HL-60/S4 treated with retinoic acid at 250 ng/mL for 4 days and 3 days (cell line): ENCODE measurements around the gene LRRC10.

Source experiments
- in situ Hi-C: fragments of 300-500 bp; cut with MboI; formaldehyde crosslinking; loops from 2 replicates; pipeline ENCODE4 v1.7.0; 2022; ENCODE audit warnings: low sequenced_read_pairs

The LRRC10 gene, protein sequence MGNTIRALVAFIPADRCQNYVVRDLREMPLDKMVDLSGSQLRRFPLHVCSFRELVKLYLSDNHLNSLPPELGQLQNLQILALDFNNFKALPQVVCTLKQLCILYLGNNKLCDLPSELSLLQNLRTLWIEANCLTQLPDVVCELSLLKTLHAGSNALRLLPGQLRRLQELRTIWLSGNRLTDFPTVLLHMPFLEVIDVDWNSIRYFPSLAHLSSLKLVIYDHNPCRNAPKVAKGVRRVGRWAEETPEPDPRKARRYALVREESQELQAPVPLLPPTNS

DNA sequence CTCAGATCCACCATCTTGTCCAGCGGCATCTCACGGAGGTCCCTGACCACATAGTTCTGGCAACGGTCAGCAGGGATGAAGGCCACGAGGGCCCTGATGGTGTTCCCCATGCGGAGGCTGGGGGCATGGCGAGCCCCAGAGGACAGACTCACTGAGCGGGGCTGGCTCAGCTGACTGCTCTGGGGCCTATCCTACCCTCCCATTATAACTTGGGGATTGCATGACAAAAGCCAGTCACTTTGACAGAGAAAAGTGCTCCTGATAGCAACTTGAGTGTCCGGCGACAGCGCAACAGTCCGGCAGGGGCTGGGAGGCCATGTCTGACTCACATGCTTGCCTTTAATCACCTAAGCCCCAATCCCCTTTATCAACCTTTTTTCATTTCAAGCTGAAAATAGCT is at the start of gene LRRC10:
Gene LRRC10, minus strand, starts transcription at position 179 of the 400 bp plus-strand sequence. Its CDS starts 69 bp downstream, at position 110.
- in situ Hi-C loops: no loop called here

DNA sequence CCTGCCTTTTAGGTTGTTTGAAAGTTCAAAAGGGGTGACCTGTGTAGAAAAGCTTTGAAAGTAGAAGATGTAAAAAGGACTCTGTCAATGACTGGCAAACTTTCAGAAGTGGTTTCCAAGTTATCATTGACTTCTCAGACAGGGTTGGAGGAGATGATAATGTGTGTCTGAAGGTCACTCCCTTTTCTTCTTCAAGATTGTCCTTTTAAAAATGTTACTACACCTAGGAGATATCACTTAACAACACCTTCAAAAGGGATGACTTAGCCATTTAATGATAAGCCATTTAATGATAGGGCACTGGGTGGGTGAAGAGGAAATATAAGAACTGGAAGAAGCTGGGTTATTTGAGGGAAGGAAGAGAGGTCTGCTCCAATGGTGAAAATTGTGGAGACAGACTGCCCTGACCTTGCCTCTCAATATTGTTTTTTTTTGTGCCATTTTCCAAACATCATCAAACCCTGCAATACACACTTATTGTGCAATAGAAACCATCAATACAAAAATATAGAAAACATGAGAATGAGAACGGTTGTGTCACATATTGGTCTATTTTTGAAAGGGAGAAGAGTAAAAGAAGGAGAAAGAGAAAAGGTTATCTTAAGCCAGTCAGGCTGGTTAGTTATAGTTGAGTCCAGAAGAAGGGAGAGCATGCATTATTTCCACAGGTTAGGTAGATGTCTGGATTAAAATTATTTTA is 49.6 kb upstream of the LRRC10 start:
- in situ Hi-C loops: no loop called here

DNA sequence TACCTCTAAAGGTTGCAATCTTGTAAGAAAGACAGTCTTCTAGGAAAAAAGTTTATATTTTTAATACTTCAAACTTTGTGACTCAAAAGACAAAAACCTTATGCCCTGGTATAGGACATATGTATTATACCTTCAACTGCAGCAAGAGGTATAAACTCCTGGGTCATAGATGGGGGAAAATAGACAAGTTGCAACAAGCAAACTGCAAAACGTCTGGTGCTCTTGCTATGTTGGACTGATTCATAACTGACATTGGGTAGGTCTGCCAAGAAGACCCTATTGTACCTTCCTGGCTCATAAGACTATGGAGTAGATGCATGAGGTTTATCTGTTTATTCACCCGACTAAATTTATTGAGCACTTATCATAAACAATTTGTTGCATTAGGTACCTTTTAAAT is 47.5 kb upstream of the LRRC10 start:
- in situ Hi-C loops: no loop called here

DNA sequence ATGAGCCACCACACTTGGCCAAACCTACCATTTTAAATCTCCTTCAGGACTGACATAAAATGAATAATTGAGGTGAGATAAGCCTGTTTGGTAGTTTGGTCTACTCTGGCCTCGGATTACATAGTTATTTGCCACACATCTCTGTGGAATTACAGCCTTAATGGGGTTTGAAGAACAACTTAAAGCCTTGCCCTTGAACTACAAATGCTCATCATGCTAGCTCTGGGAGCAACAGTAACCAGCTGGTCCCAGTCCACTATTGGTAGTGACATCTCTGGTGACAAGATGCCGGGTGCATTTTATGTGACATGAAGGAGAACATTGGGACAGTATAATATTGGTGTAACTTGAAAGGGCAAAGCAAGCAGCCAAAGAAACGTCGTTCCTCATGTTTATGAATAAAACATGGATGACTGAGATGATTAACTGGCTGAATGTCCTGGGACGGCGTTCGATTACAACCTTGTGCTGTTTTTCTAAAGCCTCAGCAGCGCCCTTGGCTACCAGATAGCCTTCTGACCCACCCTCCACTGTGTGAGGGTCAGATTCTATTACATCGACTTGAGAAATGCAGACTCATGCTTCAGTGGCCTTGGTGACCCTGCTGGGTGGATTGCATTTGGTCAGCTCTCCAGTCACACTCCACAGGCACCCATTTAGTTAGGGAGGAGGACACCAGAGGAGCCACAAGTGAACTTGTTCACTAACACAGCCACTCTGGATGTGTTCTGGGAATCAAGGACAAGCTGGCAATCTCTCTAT is 46.9 kb upstream of the LRRC10 start:
- in situ Hi-C loops: no loop called here

GRCh38 chr12:69655616-69656340 is 45.1 kb upstream of the LRRC10 start:
- in situ Hi-C loops: no loop called here

DNA sequence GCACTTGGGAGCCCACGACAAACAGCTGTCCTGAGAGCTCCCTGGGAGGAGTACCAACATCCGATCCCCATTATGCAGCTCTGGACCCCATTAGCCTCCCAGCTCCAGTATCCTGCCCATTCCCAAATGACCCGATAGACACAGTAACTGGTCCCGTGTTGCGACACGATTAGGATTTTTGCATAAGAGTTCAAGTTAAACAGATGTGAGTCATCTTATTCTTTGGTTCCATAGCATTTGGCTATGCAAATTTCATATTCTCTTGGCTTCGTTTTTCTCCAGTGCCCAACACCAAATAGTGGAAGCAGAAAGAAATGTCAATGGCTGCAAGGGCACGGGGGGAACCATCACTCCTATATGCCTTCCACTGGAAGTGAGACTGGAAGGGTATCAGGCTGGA is 43.0 kb upstream of the LRRC10 start:
- in situ Hi-C loops: no loop called here

GRCh38 chr12:69651922-69652321 is 41.2 kb upstream of the LRRC10 start:
- in situ Hi-C loops: no loop called here

DNA sequence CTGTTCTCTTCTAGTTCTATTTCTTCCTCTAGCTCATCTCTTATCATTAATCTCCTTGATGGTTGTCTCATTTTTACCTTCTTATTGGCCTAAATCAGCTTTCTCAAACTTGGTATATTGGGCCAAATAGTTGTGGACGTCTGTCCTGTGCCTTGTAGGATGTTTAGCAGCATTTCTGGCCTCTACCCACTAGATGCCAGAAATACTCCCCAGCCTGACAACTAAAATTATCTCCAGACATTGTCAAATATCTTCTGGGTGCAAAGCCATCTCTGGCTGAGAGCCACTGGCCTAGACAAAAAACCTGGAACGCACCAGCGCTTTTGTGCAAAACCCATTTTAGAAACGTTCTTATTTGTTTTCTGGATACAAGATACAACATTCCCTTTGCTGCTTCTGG is 38.8 kb upstream of the LRRC10 start:
- in situ Hi-C loops: no loop called here

DNA sequence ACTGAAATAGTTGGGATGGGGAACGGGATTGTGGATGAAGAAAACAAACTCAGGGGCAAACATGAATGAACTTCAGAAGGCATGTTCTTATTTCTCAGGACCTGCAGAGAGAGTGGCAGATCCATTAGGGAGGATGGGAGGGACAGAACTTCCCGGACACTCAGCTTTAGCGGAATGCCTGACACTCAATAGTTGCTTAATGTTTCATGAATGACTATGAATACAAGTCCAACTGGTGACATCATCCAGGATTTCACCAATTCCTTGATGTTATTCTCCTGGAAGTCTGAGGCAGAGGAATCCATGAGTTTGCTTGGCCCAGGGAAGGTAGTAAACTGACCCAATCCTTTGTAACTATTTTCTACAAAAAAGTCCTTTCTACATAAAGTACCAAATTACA is 37.8 kb upstream of the LRRC10 start:
- in situ Hi-C loops: no loop called here

GRCh38 chr12:69647178-69647577 is 36.5 kb upstream of the LRRC10 start:
- in situ Hi-C loops: no loop called here

- in situ Hi-C loops: no loop called here
These were observed 34.3 kb upstream of the LRRC10 start for GRCh38 chr12:69645031-69645430.

DNA sequence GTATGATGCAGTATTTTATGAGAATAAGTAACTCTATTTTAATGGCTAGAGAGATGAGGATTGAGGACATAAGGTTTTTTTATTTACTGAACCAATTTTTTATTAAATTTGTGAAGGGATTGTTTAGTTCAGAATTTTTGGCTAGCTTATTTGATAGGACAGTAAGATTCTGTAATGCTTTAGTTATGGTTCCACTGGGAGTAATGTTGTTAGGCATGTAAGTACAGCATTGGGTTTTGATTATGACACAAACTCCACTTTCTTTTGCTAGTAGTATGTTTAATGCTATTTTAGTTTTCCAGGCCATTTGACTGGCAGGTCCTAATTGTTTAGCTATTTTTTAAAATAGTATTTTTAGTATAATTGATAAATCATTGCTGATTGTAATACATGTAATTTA is 33.8 kb upstream of the LRRC10 start:
- in situ Hi-C loops: no loop called here

GRCh38 chr12:69642531-69642930 is 31.8 kb upstream of the LRRC10 start:
- in situ Hi-C loops: no loop called here

- in situ Hi-C loops: no loop called here
These were observed 30.8 kb upstream of the LRRC10 start for GRCh38 chr12:69641546-69641945.

DNA sequence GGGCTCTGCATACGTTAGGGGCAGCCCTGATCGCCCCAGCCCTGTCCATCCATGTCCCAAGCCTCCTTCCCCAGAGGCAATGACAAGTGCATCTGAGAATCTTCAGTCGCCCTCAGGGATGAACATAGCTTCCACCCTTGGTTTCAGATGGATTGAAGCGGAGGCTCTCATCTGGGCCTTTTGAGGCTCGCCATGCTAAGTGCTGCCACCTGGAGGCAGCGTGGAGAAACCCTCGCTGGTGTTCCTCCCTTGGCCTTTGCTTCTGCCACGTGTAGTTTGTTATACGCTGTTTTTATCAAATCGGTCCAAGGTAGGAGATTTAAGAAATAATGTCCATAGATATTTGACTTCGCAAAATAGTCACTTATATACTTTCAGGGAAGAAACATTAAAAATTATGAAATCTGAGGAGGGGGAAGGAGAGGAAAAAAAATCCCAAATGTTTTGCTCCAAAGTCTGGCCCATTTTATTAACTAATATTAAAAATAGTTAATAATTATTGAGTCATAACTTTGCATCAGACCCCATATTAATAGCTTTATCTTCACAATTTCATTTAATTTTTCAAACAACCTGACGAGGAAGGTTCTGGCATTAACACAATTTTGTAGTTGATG is 28.8 kb upstream of the LRRC10 start:
- in situ Hi-C loops: no loop called here

DNA sequence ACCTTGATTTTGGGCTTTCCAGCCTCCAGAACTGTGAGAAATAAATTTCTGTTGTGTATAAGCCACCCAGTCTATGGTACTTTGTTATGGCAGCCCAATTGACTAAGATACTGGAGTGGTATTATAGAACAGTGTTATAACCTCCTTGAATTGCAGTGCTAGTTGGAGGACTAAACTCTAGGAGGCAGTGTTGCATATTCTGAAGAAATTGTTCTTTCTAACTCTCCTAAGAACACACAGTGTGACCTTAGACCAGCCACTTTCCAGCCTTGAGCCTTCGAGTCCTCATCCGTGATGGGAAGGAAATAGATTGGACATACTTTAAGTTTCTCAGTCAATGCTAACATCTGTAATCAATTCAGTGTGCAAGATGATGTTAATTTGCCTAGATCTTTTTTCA is 22.4 kb upstream of the LRRC10 start:
- in situ Hi-C loops: no loop called here

DNA sequence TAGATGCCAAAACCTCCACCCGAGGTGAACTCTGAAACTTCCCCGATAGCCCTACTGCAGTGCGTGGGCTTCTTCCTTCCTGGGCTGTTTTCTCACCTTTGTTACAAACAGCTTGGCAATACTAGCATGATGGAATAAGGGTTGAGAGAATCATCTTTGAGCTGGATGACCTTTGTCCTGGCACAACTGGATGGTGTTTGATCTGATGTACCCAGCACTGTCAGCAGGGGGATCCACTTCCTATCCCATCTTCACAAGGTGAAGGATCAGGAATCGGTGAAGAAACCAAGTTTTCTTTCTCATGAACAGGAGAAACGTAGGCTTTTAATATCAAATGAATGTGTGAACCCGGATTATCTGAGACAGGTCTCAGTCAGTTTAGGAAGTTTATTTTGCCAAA is 19.5 kb upstream of the LRRC10 start:
- in situ Hi-C loops: no loop called here

DNA sequence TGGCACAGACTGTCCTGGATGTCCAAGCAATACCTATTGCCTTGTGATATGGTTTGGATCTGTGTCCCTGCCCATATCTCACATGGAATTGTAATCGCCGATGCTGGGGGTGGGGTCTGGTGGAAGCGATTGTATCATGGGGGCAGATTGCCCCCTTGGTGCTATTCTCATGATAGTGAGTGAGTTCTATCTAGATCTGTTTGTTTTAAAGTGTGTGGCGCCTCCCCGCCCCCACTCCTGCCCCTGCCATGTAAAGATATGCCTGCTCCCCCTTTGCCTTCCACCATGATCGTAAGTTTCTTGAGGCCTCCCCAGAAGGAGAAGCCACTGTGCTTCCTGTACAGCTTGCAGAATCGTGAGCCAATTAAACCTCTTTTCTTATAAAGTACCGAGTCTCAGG is 16.8 kb upstream of the LRRC10 start:
- in situ Hi-C loops: no loop called here

- in situ Hi-C loops: no loop called here
These were observed 13.3 kb upstream of the LRRC10 start for GRCh38 chr12:69623970-69624369.

- in situ Hi-C loops: no loop called here
These were observed 10.8 kb upstream of the LRRC10 start for GRCh38 chr12:69621551-69621950.

DNA sequence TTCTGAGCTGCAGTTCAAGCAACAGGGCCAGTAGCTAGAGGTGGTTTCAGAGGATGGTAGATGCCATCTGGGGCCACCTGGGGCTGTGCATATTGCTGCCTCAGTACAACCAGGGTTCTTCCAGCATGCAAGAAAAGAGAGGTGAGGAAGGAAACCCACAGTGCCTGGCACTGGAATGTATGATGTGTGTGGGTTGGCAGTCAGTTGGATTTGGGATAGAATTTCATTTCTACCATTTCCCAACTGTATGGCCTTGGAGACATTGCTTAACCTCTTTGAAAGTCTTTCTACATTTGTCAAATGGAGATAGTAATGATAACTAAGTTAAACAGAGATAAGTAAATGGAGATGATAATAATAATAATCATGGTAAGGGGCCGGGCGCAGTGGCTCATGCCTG is 10.2 kb upstream of the LRRC10 start:
- in situ Hi-C loops: no loop called here
